NCI-H1092 treated with DMSO at 0.1 percent for 48 hours (cell line): ENCODE results near the gene NDST4.
A peak's percentile ranks its signal among the peaks of the same experiment; 100 is the strongest.

ENCODE experiments used
- DNase-seq: peaks from one replicate; lab custom pipeline; 2025; lab: John Stamatoyannopoulos, UW

Gene NDST4

DNA sequence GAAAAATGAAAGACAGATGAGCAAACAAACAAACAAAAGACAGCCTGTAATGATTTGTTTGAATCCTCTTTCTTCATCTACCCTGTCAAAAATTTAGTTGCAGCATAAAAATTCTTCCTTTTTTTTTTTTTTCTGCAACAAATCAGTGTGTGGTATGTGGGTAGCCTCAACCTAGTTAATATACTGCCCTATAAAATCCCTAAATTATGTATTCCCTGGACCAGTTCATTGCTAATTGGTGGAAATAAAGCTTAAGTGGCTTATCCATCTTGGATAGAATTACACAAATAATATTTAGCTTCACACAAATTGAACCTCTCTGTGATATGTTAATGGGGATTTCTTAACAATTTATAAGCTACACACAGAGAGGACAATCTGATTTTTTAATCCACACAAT is 208.4 kb downstream of the NDST4 start:
- peak; percentile 18 for DNase-seq

- no peak for DNase-seq
Measured at GRCh38 chr4:114900934-114901333, 212.5 kb downstream of the NDST4 start.

DNA sequence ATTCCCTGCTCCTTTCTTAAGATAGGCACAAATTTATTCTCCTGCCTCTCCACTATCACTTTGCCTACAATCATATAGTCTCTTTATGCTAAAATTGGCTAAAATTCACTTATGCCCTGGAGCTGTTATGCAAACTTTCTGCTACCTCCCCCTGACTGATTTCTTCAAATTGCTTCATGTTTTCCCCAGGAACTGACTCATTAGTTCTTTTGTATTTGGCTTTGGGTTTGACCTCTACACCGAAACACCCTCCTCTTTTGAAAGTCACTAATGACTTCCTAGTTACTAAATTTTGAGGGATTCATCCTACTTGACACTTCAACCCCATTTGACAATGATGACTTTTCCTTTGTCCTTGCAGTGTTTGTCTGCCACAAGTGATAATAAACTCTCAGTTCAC is 222.6 kb downstream of the NDST4 start:
- no peak for DNase-seq

GRCh38 chr4:114886761-114887160 is 226.7 kb downstream of the NDST4 start:
- DNase-seq, result no peak

DNA sequence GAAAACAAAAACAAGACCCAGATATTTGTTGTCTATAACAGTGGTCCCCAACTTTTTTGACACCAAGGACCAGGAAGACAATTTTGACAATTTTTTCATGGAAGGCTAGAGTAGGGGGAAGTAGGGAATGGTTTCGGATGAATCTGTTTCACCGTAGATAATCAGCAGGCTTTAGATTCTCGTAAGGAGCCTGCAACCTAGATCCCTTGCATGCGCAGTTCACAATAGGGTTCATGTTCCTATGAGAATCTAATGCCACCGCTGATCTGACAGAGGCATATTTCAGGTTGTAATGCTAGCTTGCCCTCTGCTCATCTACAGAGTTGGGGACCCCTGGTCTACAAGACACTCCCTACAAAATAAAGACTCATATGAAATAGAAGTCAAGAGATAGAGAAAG is 229.8 kb downstream of the NDST4 start:
- no peak for DNase-seq

- peak; percentile 89 for DNase-seq
Measured at GRCh38 chr4:114879916-114880669, 233.3 kb downstream of the NDST4 start.

GRCh38 chr4:114875630-114876029 is 237.8 kb downstream of the NDST4 start:
- no peak for DNase-seq

GRCh38 chr4:114874321-114874720 is 239.1 kb downstream of the NDST4 start:
- no peak for DNase-seq

- DNase-seq, result no peak
Measured at GRCh38 chr4:114870987-114871386, 242.4 kb downstream of the NDST4 start.

DNA sequence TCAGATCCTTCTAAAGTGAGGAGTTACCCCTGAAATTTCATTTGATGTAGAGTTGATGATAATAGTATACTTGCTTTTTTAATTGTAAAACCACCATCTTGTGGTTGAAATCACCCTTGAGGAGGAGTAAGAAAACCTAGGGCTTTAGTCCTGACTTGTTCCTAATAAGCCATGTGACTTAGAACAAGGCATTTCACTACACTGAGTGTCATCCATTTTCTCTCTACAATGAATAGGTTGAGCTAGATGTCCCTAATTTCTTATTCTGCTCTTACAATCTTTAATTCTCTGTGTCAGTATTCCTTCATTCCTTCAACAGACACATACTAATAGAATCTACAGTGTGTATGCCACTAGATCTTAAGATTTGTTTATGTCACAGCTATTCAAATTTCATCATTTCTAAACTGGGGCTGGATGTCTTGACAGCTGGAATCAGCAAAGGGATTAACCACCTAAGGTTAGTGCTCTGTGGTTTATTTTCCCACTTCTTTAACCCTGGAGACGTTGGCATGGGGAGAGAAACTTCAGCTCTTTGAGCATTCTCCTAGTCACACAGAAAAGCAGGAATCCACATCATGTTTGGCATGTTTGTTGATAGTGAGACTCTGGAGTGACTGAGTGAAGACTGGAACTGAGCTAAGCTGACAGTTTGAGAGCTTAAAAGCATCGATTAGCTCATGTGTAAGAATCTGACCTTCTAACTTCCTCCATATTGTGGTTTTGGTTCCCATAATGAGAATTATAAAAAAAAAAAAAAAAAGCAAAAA is 246.3 kb downstream of the NDST4 start:
- no peak for DNase-seq

- no peak for DNase-seq
Measured at GRCh38 chr4:114864060-114864459, 249.4 kb downstream of the NDST4 start.

DNA sequence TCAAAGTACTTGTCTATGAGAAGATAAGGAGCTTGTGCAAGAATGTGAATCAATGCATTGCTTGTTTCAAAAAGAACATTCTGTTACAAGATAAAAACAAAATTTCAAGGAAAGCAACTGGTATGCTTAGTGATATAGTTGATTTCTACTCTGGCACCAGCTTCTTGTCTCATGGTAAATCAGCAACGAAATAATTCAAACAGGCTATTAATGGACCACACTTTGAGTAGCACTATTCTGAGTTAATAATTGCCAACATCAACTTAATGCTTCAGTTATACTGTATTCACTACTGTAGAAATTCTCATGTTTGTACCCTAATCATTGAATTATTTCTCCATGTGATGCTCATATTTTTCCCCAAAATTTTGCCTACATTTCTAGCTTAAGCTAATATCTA is 252.6 kb downstream of the NDST4 start:
- no peak for DNase-seq

DNA sequence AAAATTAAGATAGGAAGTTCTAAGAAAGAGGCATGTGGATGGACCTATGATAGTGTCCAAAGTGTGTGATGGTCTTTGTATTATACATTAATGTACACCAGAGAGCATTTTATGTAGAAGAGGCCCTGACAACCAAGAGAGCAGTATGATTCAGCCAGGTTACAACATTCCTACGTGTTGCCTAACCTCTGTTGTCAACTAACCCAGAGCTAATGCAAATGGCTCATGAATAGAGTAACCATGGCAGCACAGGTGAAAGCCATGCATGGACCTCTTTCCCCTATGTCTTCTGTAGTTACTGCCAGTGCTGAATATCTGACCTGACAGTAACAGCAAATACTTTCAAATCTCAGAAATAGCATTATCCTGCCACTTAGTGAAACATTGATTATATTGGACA is 255.6 kb downstream of the NDST4 start:
- no peak for DNase-seq

GRCh38 chr4:114839986-114840385 is 273.4 kb downstream of the NDST4 start:
- DNase-seq, result no peak

GRCh38 chr4:114830628-114831027 is 282.8 kb downstream of the NDST4 start:
- DNase-seq, result no peak

GRCh38 chr4:114827651-114828050 is 285.8 kb downstream of the NDST4 start:
- no peak for DNase-seq

GRCh38 chr4:114815760-114816159 is 297.7 kb downstream of the NDST4 start:
- no peak for DNase-seq

- DNase-seq, result no peak
Measured at GRCh38 chr4:114813961-114814360, 299.5 kb downstream of the NDST4 start.

DNA sequence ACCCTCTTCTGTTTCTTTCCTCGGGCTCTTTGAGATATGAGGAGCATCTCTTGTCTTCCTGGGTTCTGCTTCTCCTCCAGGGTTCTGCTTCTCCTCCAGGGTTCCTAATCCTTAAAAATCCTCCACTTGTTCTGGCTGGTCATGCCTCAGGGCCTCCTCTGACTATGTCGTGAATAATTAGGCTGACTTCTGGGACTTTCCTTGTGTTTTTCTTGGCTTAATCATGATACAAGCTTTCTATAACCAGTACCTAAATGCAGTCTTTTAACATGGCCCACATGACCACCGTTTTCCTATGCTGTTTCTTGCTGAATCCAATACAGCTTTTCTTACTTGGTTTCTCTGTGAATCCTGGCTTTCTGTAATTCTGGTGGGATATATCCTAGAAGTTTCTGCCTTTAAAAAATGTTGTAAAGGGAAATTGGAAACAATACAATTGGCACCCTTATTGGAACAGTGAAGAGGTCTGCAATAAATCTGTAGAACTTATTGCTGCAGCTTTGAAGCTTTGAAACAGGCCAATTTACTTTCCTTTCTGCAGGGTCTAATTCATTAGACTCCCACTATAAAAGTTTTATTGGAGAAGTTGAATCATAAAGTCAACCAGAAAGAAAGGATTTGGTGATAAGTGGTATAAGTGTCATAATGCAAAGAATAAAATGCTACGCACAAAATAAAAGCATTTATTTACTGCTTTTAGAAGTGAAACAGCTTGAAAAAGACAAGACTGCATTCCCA is 301.7 kb downstream of the NDST4 start:
- no peak for DNase-seq

DNA sequence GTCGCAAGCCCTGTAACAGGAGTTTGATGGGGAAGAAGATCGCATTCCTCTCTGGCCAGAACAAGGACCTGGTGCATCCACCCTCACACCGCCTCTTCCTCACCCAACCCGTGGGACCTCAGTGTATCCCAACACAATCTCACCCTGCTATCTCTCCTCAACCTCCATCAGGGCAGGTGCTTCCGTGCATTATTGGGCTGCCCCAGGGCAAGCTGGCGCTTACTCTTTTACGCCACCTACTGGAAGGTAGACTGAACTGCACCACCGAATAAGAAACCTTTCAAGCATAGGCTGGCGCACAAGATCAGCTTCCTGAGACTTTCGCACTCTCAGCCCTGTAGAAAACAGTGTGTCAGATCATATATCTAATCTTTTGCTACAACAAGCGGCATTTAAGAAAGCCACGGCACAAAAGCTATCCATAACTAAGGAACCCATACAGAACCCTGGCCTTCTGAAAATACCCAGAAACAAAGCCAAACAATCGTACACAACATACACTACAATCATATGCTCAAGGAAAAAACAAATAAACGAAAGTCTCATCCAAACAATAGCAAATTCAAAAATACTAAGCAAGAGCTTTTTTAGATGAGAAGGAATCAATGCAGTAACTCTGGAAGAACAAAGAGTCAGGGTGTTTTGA is 305.5 kb downstream of the NDST4 start:
- no peak for DNase-seq

DNA sequence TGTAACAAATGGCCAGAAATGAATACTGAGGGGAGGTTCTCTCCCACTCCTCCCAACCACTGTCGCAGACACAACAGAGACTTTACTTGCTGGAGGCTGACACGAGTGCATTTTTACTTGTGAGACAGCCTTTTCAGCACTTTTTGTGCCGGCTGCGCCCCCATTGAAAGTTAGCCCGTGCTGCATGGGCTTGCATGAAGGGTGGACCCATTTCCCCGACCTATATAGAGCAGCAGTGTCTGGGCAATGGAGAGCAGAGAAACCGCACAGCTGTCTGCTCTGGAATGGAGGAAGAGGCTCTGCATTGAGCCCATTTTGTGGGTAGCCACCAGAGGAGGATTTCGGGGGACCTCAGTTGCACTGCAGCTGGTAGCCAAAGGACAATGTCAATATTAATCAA is 306.1 kb downstream of the NDST4 start:
- DNase-seq, result no peak

DNA sequence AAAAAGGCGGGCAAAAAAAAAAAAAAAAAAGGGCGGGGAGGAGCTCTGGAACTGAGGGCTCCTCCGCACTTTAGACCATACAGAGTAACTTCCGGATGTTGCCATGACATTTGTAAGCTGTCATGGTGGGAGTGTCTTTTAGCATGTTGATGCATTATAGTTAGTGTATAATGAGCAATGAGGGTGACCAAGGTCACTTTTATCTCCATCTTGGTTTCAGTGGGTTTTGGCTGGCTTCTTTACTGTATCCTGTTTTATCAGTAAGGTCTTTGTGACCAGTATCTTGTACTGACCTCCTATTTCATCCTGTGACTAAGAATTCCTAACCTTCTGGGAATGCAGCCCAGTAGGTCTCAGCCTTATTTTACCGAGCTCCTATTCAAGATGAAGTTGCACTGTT is 321.4 kb downstream of the NDST4 start:
- no peak for DNase-seq
